ENCODE measurements around the gene CYB5D1.
A peak's percentile ranks its signal among the peaks of the same experiment; 100 is the strongest.

The CYB5D1 gene

GRCh38 chr17:7887038-7887481 is 29.3 kb downstream of the CYB5D1 start:
- DNase-seq = no peak

GRCh38 chr17:7887482-7888183 is 29.8 kb downstream of the CYB5D1 start:
- peak; percentile 97 for DNase-seq

GRCh38 chr17:7888184-7888920 is 30.5 kb downstream of the CYB5D1 start, which contains the start of gene CHD3:
Gene CHD3, plus strand, starts transcription at chr17:7888789. Its CDS starts 212 bp downstream, at chr17:7889001.
- DNase-seq = no peak

GRCh38 chr17:7889166-7889955 is 31.6 kb downstream of the CYB5D1 start:
- DNase-seq = peak; percentile 61

- DNase-seq = no peak
Observed at GRCh38 chr17:7893187-7893880, 35.5 kb downstream of the CYB5D1 start.

- no peak for DNase-seq
Observed at GRCh38 chr17:7894226-7894625, 36.4 kb downstream of the CYB5D1 start.

- no peak for DNase-seq
Observed at GRCh38 chr17:7894866-7895265, 37.1 kb downstream of the CYB5D1 start.

- no peak for DNase-seq
Observed at GRCh38 chr17:7897090-7897489, 39.3 kb downstream of the CYB5D1 start.

GRCh38 chr17:7897773-7898172 is 40.0 kb downstream of the CYB5D1 start:
- DNase-seq = no peak

GRCh38 chr17:7903154-7904103 is 45.6 kb downstream of the CYB5D1 start:
- no peak for DNase-seq

- DNase-seq = no peak
Observed at GRCh38 chr17:7909089-7909488, 51.3 kb downstream of the CYB5D1 start.

GRCh38 chr17:7910281-7910680 is 52.5 kb downstream of the CYB5D1 start:
- no peak for DNase-seq

GRCh38 chr17:7910711-7911110 is 52.9 kb downstream of the CYB5D1 start:
- DNase-seq = no peak

- DNase-seq = no peak
Observed at GRCh38 chr17:7911116-7911515, 53.3 kb downstream of the CYB5D1 start.

Measured in amniotic stem cell (primary cell).